K562 (cell line): ENCODE results near the gene AIF1.

ENCODE experiments used
- CTCF ChIP-seq, 3 experiments: IDR thresholded peaks in 2 of 3; conservative IDR thresholded peaks in 1 of 3; 2 replicates each; pipeline ENCODE4 v1.5.1; 2011 to 2012; ENCODE audit warnings: low read length in 3 of 3, mild to moderate bottlenecking in 3 of 3, control low read depth in 2 of 3, improper control_type of control experiment in 1 of 3, inconsistent platforms in 1 of 3, low read depth in 1 of 3, mixed read lengths in 1 of 3, moderate library complexity in 1 of 3; ENCODE audit not compliant: insufficient read depth in 2 of 3
- HNRNPLL ChIP-seq: fragments of 200-400 bp; formaldehyde crosslinking; IDR thresholded peaks from 2 replicates; pipeline ENCODE4 v1.6.1; 2017; ENCODE audit warnings: low read length, low read depth, mild to moderate bottlenecking; ENCODE audit not compliant: poor library complexity, severe bottlenecking
- TAL1 ChIP-seq: fragments of 450-650 bp; IDR thresholded peaks from 2 replicates; pipeline ENCODE4 v1.6.1; 2016; ENCODE audit warnings: mild to moderate bottlenecking

- TF ChIP-seq TAL1 (no peak), HNRNPLL (no peak), CTCF (IDR thresholded peaks at IDR 0.05 in 2 of 3, conservative IDR thresholded peaks at IDR 0.05 in 1 of 3; ENCODE audit: insufficient read depth in 2 of 3, low read depth in 1 of 3, low read length in 3 of 3) (no peak)
These were observed 34.6 kb upstream of the AIF1 start for GRCh38 chr6:31580438-31580740.
